CD4-positive, alpha-beta T cell treated with Interleukin-15 for 4 hours (primary cell): ENCODE results near the gene DAZ1.
"Not testable (repeated sequence)": the region's sequence is repeated elsewhere in the genome, so short reads cannot be mapped to it uniquely, and the experiment has no call there.

Experiments used
- DNase-seq: peaks from one replicate; pipeline ENCODE4 v3.0.0-alpha.2; 2020; ENCODE audit warnings: low spot score

The DAZ1 gene

GRCh38 chrY:23198908-23199307 is at the start of gene DAZ1:
Gene DAZ1, minus strand, starts transcription at chrY:23199008. Its CDS starts 208 bp downstream, at chrY:23198800.
- not testable (repeated sequence) for DNase-seq

- DNase-seq = not testable (repeated sequence)
Observed at GRCh38 chrY:23219233-23219632, 20.4 kb upstream of the DAZ1 start, which contains the start of gene DAZ2. Gene DAZ2, plus strand, starts transcription at chrY:23219533. Its CDS starts 208 bp downstream, at chrY:23219741.

- not testable (repeated sequence) for DNase-seq
Observed at GRCh38 chrY:23210681-23211080, 11.9 kb upstream of the DAZ1 start.

GRCh38 chrY:23209802-23210495 is 11.1 kb upstream of the DAZ1 start:
- DNase-seq = not testable (repeated sequence)

- DNase-seq = not testable (repeated sequence)
Observed at GRCh38 chrY:23207455-23207854, 8.6 kb upstream of the DAZ1 start.
